HG03025 (cell line): ENCODE results near the gene ARID3A.
"Not testable (repeated sequence)": the region's sequence is repeated elsewhere in the genome, so short reads cannot be mapped to it uniquely, and the experiment has no call there.

Source experiments
- ATAC-seq: cut with Tn5 transposase; IDR thresholded peaks from one replicate; pipeline ENCODE4 v1.9.1; 2021; ENCODE audit warnings: mild to moderate bottlenecking, moderate library complexity; ENCODE audit not compliant: unreplicated experiment, low FRiP score

Gene ARID3A

DNA sequence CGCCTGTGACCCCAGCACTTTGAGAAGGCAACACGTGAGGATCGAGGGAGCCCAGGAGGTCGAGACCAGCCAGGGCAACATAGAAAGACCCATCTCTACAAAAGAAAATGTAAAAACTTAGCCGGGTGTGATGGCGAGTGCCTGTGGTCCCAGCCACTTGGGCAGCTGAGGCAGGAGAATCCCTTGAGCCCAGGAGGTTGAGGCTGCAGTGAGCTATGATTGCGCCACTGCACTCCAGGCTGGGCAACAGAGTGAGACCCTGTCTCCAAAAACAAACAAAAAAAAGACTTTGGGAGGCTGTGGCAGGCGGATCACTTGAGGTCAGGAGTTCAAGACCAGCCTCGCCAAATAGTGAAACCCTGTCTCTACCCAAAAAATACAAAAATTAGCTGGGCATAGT is 31.7 kb downstream of the ARID3A start:
- not testable (repeated sequence) for ATAC-seq

DNA sequence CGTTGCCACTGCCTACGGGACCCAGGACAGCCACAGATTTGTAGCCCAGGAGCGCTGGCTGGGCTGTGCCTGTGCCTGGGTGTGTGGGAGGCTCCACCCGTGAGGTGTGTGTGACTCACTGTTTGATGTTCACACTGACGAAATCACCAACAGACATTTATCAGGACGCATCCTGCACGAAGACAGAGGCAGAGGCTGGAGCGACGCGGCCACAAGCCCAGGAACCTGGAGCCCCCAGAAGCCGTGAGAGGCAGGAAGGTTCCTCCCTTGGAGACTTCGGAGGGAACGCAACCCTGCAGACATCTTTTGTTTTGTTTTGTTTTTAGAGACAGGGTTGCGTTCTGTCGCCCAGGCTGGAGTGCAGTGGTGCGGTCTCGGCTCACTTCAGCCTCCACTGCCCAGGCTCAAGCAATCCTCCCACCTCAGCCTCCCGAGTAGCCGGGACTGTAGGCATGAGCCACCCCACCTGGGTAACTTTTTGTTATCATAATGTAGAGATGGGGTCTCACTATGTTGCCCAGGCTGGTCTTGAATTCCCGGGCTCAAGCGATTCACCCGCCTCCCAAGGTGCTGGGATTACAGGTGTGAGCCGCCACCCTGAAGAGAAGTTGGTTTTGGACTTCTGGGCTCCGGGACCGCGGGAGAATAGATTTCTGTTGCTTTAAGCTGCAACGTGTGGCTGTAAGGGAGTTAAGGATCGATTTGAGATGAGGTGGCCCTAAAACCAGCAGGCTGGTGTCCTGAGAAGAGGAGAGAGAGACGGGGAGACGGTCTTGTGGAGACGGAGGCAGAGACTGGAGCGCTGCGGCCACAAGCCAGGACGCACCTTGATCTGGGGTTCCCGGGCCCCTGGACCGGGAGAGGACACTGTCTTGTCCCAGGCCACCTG is 33.4 kb downstream of the ARID3A start:
- ATAC-seq: no peak

DNA sequence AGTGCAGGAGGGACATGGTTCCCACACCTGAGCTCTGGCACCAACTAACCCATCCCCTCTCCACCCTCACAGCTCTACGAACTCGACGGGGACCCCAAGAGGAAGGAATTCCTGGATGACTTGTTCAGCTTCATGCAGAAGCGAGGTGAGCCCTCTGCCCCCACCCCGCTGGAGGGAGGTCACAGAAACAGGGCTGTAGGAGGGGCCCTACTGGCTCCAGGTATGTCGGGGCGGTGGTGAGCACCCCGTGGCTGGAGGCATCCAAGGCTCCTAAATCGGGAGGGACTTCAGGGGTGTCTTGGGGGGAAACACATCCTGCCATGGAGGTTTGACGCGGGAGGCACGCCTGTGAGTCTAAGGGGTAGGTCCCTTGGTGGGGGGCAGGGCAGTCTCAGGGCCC is 34.2 kb downstream of the ARID3A start:
- ATAC-seq: no peak

DNA sequence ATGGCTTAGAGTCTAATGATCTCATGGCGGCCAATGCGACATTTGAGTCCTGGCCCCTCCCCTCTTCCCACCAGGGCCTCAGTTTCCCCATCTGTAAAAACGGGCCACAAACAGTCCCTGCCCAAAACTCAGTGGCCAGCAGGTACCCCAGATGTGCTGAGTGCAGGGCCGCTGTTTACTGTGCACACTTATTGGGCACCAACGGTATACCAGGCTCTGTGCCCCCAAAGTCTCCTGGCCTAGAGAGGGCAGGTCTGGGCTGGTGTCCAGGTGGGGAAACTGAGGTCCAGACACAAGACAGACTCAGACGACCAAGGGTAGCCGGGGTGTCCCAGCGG is 34.7 kb downstream of the ARID3A start:
- ATAC-seq: no peak

DNA sequence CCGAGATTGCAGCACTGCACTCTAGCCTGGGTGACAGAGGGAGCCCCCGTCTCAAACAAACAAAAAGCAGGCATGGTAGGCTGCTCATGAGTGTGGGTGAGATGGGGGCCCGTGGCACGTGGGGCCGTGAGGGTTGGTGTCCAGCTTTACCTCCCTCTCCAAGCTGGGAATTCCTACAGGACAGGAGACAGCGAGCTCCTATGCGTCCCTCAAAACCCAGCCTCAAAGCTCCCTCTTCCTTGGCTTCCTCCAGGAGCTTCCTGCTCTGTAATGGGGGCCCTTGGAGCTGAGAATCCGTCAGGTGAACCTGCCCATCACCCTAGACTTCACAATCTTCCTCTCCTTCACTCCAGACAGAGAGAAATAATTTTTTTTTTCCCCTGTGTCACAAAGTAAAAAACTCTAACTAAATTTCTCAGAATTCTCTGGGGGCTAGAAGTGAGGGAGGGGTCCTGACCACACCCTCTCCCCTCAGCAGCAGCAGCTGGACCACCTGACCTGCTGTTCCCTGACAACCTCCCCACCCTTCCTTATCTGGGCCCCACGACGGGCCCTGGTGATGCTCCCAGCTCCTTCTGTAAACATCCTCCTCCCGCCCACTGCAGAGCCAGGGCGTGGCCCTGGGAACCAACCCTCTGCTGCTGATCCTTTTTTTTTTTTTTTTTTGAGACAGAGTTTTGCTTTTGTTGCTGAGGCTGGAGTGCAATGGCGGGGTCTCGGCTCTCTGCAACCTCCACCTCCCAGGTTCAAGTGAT is 36.2 kb downstream of the ARID3A start:
- no peak for ATAC-seq

DNA sequence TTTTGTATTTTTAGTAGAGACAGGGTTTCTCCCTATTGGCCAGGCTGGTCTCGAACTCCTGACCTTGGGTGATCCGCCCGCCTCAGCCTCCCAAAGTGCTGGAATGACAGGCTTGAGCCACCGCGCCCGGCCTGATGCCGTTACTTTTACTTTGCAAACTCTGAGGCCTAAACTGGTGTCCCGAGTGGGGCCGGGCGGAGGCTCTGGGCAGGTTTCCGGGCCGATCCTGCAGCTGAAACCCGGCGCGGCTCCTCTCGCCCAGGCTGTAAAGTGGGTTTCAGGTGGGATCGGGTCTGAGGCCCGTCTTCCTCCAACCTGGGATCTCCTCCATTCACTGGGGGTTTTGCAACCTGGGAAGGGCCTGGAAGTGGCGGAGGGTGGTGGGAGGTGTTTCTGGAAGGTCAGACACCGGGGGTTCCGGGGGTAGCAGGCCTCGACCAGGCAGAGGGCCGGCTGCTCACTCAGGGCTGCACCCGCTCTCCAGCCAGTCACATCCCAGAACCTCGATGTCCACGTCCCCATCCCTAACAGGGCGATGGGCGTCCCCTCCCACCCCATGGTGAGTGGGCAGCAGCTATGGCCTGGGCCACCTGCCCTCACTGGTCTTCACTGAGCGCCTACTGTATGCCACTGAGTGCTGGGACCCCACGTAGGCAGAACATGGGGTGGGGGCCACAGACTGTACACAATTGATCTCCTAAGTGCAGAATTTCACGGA is 37.0 kb downstream of the ARID3A start:
- ATAC-seq: no peak

DNA sequence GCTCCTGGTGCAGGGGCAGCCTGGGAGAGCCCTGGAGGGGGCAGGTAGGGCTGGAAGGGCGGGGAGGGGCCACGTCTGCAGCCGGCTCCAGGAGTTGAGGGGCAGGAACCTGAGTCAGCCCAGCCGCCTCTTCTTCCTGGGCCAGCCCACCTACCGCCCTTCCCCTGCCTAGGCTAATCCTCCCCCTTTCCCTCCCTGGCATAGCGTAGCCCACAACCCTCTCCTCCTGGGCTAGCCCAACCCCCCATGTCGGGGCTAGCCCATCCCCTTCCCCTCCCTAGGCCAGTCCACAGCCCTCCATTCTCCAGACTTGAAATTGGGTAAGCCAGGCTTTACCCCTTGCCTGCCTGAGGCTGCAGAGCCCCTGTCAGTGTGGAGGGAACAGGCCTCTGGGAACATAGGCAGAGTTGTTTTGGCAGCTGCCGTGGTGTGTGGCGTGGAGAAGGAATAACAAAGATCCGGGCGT is 37.7 kb downstream of the ARID3A start:
- ATAC-seq: no peak

DNA sequence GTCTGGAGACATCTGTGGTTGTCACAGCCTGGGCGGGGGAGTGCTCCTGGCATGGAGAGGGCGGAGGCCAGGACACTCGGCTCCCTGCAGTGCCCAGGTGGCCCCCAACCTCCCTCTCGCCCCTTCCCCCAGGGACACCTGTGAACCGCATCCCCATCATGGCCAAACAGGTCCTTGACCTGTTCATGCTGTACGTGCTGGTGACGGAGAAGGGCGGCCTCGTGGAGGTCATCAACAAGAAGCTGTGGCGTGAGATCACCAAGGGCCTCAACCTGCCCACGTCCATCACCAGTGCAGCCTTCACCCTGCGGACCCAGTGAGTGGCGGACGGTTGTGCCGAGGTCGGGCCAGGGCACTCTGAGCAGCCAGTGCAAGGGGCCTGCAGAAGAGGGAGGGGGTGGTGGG is 38.3 kb downstream of the ARID3A start:
- no peak for ATAC-seq

DNA sequence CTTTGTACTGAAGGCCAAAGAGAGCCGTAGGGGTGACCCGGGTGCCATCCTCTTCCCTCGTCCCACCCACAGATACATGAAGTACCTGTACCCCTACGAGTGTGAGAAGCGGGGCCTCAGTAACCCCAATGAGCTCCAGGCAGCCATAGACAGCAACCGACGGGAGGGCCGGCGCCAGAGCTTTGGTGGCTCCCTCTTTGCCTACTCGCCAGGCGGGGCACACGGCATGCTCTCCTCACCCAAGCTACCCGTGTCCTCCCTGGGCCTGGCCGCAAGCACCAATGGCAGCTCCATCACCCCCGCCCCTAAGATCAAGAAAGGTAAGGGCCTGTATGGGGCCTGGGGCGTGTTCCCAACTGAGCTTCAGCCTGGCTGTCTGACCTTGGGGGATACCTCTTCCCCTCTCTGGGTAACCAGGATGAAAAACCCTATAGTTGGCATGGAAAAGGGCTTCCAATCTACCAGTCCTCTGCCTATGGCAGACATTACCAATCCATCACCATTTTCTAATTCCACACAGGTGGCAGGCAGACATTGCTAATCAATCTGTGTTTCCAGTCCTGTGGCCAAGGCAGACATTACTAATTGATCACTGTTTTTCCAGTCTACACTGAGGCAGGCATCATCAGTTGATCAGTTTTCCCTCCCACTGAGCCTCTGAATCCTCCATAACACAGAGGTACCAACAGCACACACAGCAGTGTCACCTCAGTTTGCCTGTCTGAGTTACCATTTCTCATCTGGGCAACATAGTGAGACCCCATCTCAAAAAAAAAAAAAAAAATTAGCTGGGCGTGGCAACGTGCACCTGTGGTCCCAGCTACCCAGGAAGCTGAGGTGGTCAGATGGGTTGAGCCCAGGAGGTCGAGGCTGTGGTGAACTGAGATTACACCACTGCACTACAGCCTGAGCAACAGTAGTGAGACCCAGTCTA is 39.2 kb downstream of the ARID3A start:
- no peak for ATAC-seq

DNA sequence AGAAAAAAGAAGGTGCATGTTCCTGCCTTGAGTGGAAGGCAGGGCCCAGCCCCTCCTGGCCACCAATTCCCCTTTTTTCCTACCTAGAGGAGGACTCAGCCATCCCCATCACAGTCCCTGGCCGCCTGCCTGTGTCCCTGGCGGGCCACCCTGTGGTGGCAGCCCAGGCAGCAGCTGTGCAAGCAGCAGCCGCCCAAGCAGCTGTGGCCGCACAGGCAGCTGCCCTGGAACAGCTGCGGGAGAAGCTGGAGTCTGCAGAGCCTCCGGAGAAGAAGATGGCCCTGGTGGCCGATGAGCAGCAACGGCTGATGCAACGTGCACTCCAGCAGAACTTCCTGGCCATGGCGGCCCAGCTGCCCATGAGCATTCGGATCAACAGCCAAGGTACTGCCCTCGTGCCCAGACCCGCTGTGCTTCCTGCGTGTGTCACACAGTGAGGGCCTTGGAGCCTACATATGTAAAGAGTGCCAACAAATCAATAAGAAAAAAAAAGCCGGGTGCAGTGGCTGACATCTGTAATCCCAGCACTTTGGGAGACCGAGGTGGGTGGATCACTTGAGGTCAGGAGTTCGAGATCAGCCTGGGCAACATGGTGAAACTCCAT is 40.8 kb downstream of the ARID3A start:
- ATAC-seq: no peak

DNA sequence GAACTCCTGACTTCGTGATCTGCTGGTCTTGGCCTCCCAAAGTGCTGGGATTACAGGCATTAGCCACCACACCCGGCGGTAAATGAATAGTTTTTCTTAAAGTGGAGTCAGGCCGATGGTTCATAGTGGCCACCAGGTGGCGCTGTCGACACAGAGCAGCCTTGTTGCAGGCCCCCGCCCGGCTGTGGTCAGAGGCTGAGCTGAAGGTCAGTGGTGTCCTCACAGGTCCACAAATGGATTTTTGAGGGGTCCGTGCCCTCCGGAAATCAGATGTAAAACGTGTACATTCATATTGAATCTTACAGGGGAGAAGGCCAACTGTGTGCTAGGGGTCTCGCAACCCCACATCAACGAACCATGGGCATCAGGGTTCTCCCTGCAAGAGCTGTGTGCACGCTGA is 44.9 kb downstream of the ARID3A start:
- ATAC-seq: no peak

DNA sequence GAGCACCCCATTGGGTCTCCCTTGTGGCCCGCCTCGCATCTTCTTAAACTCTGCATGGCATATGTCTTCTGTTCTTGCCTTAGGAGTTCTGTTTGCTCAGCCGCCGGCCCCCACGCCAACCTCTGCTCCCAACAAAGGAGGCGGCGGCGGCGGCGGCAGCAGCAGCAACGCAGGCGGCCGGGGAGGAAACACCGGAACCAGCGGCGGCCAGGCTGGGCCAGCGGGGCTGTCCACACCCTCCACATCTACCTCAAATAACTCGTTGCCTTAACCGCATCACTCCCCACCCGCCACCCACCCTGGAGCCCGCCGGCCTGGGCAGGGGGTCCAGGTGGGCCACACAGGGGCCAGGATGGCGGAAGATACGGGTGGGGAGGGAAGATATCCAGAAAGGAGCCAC is 46.0 kb downstream of the ARID3A start:
- ATAC-seq: no peak

DNA sequence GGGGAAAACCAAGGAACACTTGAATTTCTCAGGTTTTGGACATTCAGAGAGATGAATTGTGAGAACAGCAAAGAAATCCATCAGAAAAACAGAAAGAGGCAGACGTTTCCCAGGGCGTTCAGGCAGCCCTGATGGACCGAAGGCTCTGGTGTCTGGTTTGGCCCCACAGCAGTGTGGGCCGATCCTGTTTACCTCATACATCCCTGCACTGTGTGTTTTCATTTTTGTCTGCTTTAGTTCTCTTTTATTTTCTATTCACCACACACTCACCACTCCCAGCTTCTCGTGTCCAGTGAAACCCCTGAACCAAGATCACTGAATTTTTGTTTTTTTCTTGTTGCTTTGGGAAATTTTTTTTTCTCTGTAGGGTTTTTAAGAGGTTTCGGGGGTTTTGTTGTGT is 46.4 kb downstream of the ARID3A start:
- no peak for ATAC-seq

DNA sequence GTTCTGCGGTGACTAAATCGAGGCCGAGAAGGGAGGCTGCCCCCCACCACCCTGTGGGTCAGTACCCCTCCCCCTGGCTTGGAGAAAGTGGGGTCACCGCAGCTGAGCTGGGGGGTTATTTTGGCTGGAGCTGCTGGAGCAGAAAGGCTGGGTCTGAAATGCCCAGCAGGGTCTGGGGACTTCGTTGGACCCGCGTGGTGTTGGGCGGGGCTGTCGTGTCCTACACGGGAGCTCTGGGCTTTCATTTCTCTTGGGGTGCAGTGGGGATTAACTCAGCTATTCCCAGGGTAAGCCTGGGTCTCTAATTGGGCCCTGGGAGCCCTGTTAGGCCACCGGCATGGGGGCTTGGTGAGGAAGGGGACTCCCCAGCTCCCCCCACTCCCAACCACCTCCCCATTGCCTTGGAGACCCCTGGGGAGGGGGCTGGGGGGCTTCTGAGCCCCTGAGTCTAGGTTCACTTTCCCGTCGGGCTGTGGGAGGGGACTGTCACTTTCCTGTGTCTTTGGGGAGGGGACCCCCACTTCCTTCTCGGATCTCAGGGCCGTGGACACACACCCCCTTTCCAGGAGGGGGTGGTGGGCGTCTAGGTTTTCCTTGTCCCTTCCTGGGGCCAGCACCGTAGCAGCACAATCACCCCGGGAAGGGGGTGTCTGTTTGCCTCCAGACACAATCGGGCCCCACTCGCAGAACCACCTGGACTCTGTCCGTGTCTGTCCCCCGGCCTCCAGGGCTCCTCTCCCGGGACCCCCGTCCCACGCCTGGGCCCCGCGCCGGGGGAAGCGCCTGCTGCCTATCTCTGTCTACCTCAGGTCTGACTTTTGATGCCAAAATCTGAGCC is 48.1 kb downstream of the ARID3A start:
- ATAC-seq: no peak

DNA sequence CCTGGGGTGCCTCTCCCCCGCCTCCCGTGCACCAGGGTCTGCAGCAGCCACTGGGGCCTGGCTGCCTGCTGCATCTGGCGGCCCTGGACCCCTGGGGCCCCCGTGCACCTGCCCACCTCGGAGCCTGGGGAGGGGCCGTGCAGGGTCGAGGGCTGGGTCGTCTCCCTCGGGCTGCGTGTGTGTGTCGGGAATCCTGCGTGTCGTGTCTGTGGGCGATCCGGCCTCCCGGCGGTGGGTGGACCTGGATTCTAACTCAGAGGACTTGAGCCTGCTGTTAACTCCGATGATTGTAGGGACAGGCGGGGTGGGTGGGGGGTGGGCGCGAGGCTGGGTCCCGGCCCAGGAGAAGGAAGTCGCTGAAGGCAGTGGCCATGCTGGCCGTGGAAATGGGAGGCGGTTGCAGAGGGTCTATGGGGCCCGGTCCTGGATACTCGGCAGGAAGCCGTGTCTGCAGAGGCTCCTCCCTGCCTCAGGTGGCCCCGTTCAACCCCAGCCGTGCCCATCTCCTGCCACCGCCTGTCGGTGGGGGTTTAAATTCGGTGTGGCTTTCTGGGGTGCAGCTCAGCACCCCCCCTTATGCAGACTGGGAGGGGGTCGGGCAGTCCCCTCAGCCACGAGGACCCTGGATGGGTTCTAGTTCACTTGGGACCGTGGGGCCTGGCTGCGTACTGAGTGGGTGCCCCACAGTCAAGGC is 48.9 kb downstream of the ARID3A start:
- no peak for ATAC-seq

DNA sequence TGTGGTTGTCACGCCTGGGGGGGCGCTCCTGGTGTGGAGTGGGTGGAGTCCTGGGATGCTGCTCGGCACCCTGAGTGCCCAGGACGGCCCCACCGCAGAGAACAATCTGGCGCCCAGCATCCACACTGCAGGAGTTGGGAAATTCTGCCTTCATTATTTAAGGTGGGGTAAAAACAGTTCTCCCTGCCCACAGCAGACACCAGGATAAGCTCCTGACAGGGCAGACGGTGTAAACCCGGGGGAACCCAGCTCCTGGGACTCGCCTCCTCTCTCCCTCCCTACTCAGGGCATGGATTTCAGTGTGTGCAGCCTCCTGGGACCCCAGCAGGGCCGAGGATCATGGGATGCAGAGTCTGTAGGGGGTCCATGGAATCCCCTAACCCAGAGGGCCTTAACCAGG is 50.6 kb downstream of the ARID3A start:
- ATAC-seq: no peak

DNA sequence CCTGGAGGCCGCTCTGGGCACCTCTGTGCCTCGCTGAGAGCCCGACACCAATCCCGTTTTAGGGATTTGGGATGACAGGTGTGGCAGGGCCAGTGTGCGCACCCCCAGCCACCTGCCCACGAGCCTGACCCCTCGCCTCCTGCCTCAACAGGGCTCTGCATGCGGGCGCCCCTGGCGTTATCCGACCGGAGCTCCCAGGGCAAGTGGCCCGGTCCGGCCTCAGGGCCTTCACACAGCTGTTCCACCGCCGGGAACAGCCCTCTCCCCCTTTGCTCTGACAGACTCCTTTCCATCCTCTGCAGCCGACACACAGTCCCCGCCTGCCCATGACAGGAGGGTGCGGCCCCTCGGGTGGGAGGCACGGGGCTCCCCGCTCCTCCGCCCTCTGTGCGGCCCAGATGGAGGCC is 51.2 kb downstream of the ARID3A start:
- ATAC-seq: no peak

DNA sequence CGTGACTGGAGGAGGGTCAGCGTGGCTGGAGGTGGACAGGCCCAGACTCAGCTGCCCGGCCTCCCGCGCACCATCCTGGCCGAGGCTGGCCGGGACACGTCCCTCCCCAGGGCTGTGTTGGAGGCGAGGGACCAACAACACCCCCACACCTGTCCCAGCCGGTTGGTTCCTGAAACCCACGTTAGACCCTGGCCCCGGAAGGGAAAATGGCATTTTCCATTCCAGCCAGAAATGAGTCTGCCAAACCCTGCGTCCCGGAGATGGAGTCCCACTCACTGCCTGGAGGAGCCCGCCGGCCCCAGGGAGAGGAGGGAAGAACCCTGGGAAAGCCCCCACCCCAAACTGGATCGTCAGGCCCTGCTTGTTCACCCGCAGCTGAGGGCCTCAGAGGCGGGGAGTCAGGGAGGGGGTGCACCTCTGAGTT is 53.5 kb downstream of the ARID3A start:
- ATAC-seq: no peak
